ENCODE measurements around the gene BRAF. TPM values are rescaled to one million over a fixed set of nuclear protein-coding genes. Genes with fewer than 3 reads are reported as not detected.

Gene BRAF
- total RNA-seq, 2 donors from 2014 or later: 45.7 to 46.7 TPM

GRCh38 chr7:140704205-140704604 is 220.5 kb downstream of the BRAF start:
- no peak overlapping the region for H3K9ac ChIP-seq (ENCODE audit: extremely low read depth, low read length, poor library complexity, severe bottlenecking)
- no peaks in the 10 kb centered on the region for H3K9me3 Mint-ChIP-seq
- peaks cover 40% of the 10 kb centered on the region for H3K36me3 ChIP-seq (ENCODE audit: control insufficient read depth, insufficient read depth, low read length)
- H3K27me3 ChIP-seq (ENCODE audit: control insufficient read depth, insufficient read depth, low read length, poor library complexity, severe bottlenecking): no peaks in the 10 kb centered on the region
- H3K4me1 ChIP-seq (ENCODE audit: control insufficient read depth, insufficient read depth, low read length): no peaks in the 10 kb centered on the region
- no peak overlapping the region for H3K27ac ChIP-seq (ENCODE audit: low read depth, low read length)
- TF ChIP-seq CTCF (conservative IDR thresholded peaks at IDR 0.05): no peak
- H3K4me3 Mint-ChIP-seq: no peak overlapping the region
- H3K4me3 ChIP-seq (ENCODE audit: low read length): no peak overlapping the region
- WGBS, 2 experiments (ENCODE audit: insufficient coverage in 1 of 2, insufficient read length in 1 of 2): 99% methylated on average over 2 of the region's 2 CpGs; no CpG with 5 or more reads in 1 of the 2 experiments
- no peaks in the 10 kb centered on the region for H3K27me3 Mint-ChIP-seq (ENCODE audit: insufficient read depth)
- peaks cover 5% of the 10 kb centered on the region for H3K4me1 Mint-ChIP-seq
- no peak for DNase-seq
- no peaks in the 10 kb centered on the region for H3K9me3 ChIP-seq (ENCODE audit: control insufficient read depth, low read length)
- H3K36me3 Mint-ChIP-seq (ENCODE audit: low read depth): peaks cover 42% of the 10 kb centered on the region
- no peak overlapping the region for H3K27ac Mint-ChIP-seq

GRCh38 chr7:140702774-140703173 is 222.0 kb downstream of the BRAF start:
- no peak overlapping the region for H3K4me3 Mint-ChIP-seq
- no peaks in the 10 kb centered on the region for H3K9me3 Mint-ChIP-seq
- no peak for DNase-seq
- no peaks in the 10 kb centered on the region for H3K27me3 ChIP-seq (ENCODE audit: control insufficient read depth, insufficient read depth, low read length, poor library complexity, severe bottlenecking)
- no peaks in the 10 kb centered on the region for H3K27me3 Mint-ChIP-seq (ENCODE audit: insufficient read depth)
- 92 to 98% methylated on average over 5 to 9 of the region's 10 CpGs for WGBS, 2 experiments (ENCODE audit: insufficient coverage in 1 of 2, insufficient read length in 1 of 2)
- H3K4me3 ChIP-seq (ENCODE audit: low read length): no peak overlapping the region
- no peak for TF ChIP-seq CTCF (conservative IDR thresholded peaks at IDR 0.05)
- H3K27ac ChIP-seq (ENCODE audit: low read depth, low read length): no peak overlapping the region
- peaks cover 40% of the 10 kb centered on the region for H3K36me3 Mint-ChIP-seq (ENCODE audit: low read depth)
- H3K4me1 ChIP-seq (ENCODE audit: control insufficient read depth, insufficient read depth, low read length): no peaks in the 10 kb centered on the region
- H3K27ac Mint-ChIP-seq: peak overlapping the region; percentile 24
- peaks cover 14% of the 10 kb centered on the region for H3K4me1 Mint-ChIP-seq
- no peaks in the 10 kb centered on the region for H3K9me3 ChIP-seq (ENCODE audit: control insufficient read depth, low read length)
- H3K9ac ChIP-seq (ENCODE audit: extremely low read depth, low read length, poor library complexity, severe bottlenecking): no peak overlapping the region
- peaks cover 40% of the 10 kb centered on the region for H3K36me3 ChIP-seq (ENCODE audit: control insufficient read depth, insufficient read depth, low read length)

GRCh38 chr7:140698477-140698876 is 226.3 kb downstream of the BRAF start:
- H3K36me3 ChIP-seq (ENCODE audit: control insufficient read depth, insufficient read depth, low read length): peaks cover 12% of the 10 kb centered on the region
- Mint-ChIP-seq H3K36me3 (ENCODE audit: low read depth) (peaks cover 14% of the 10 kb centered on the region), H3K27me3 (ENCODE audit: insufficient read depth) (no peaks in the 10 kb centered on the region), H3K9me3 (no peaks in the 10 kb centered on the region), H3K4me3 (peak overlapping the region; percentile 97), H3K27ac (no peak overlapping the region), H3K4me1 (peaks cover 19% of the 10 kb centered on the region)
- no peak for DNase-seq
- H3K4me3 ChIP-seq (ENCODE audit: low read length): peak overlapping the region; percentile 89
- TF ChIP-seq CTCF (conservative IDR thresholded peaks at IDR 0.05): no peak
- no peaks in the 10 kb centered on the region for H3K4me1 ChIP-seq (ENCODE audit: control insufficient read depth, insufficient read depth, low read length)
- no peak overlapping the region for H3K9ac ChIP-seq (ENCODE audit: extremely low read depth, low read length, poor library complexity, severe bottlenecking)
- no peaks in the 10 kb centered on the region for H3K27me3 ChIP-seq (ENCODE audit: control insufficient read depth, insufficient read depth, low read length, poor library complexity, severe bottlenecking)
- WGBS, 2 experiments (ENCODE audit: insufficient coverage in 1 of 2, insufficient read length in 1 of 2): 92 to 100% methylated on average over 5 to 8 of the region's 8 CpGs
- H3K9me3 ChIP-seq (ENCODE audit: control insufficient read depth, low read length): no peaks in the 10 kb centered on the region
- H3K27ac ChIP-seq (ENCODE audit: low read depth, low read length): no peak overlapping the region

All from endodermal cell (in vitro differentiated cells).